ENCODE data around the gene BACE1. TPM values are rescaled to one million over a fixed set of nuclear protein-coding genes. Genes with fewer than 3 reads are reported as not detected.

BACE1 gene
- total RNA-seq, 1 experiment from 2014 or later: 10.2 TPM

GRCh38 chr11:117319214-117319840 is 3.3 kb upstream of the BACE1 start:
- H2AK5ac ChIP-seq (ENCODE audit: insufficient read length, low read length): no peak overlapping the region
- no peak overlapping the region for H3K27ac Mint-ChIP-seq
- H3K4me1 Mint-ChIP-seq: peaks cover 12 to 14% of the 10 kb centered on the region in 2 experiments
- H3K27me3 ChIP-seq (ENCODE audit: insufficient read depth, low read length): no peaks in the 10 kb centered on the region
- no peak overlapping the region for H3K4me2 ChIP-seq (ENCODE audit: insufficient read depth, insufficient read length, low read length)
- no peak overlapping the region for H3K18ac ChIP-seq (ENCODE audit: insufficient read length, low read depth, low read length)
- H2BK5ac ChIP-seq (ENCODE audit: insufficient read length, low read length): no peak overlapping the region
- H2AFZ ChIP-seq (ENCODE audit: low read length): no peak overlapping the region
- H3T11ph ChIP-seq (ENCODE audit: low read length): no peak overlapping the region
- TF ChIP-seq, protein P1, sequence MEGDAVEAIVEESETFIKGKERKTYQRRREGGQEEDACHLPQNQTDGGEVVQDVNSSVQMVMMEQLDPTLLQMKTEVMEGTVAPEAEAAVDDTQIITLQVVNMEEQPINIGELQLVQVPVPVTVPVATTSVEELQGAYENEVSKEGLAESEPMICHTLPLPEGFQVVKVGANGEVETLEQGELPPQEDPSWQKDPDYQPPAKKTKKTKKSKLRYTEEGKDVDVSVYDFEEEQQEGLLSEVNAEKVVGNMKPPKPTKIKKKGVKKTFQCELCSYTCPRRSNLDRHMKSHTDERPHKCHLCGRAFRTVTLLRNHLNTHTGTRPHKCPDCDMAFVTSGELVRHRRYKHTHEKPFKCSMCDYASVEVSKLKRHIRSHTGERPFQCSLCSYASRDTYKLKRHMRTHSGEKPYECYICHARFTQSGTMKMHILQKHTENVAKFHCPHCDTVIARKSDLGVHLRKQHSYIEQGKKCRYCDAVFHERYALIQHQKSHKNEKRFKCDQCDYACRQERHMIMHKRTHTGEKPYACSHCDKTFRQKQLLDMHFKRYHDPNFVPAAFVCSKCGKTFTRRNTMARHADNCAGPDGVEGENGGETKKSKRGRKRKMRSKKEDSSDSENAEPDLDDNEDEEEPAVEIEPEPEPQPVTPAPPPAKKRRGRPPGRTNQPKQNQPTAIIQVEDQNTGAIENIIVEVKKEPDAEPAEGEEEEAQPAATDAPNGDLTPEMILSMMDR (conservative IDR thresholded peaks at IDR 0.05): no peak
- H2BK15ac ChIP-seq (ENCODE audit: low read depth, low read length): no peak overlapping the region
- no peak for DNase-seq
- H3K23ac ChIP-seq (ENCODE audit: insufficient read length, low read depth, low read length): no peak overlapping the region
- no peak overlapping the region for H3K4ac ChIP-seq (ENCODE audit: low read depth, low read length)
- H3K23me2 ChIP-seq (ENCODE audit: insufficient read length, low read depth, low read length, poor library complexity, severe bottlenecking): peaks cover 10% of the 10 kb centered on the region
- no peak overlapping the region for H3K27ac ChIP-seq (ENCODE audit: insufficient read length, low read depth, low read length)
- no peaks in the 10 kb centered on the region for H3K9me3 Mint-ChIP-seq
- no peaks in the 10 kb centered on the region for H4K20me1 ChIP-seq (ENCODE audit: control insufficient read depth, insufficient read depth, insufficient read length)
- WGBS (ENCODE audit: extremely low coverage, insufficient read length, low lambda C conversion rate): no CpG with 5 or more reads among the region's 5 CpGs
- no peak overlapping the region for H4K8ac ChIP-seq (replicated peaks; ENCODE audit: insufficient read length, low read depth, low read length)
- H3K4me3 Mint-ChIP-seq: no peak overlapping the region
- H2BK20ac ChIP-seq (ENCODE audit: low read depth, low read length, poor library complexity, severe bottlenecking): no peak overlapping the region
- peaks cover 5% of the 10 kb centered on the region for H3K27me3 Mint-ChIP-seq (ENCODE audit: low read depth)
- H3K4me1 ChIP-seq (ENCODE audit: insufficient read depth, low read length): no peaks in the 10 kb centered on the region
- no peaks in the 10 kb centered on the region for H3K36me3 Mint-ChIP-seq (ENCODE audit: insufficient read depth in 1 of 3, low read depth in 3 of 3)
- H3K79me2 ChIP-seq (ENCODE audit: insufficient read depth, low read length): no peaks in the 10 kb centered on the region
- H4K5ac ChIP-seq (ENCODE audit: insufficient read length, low read depth, low read length): no peak overlapping the region
- no peak overlapping the region for H3K56ac ChIP-seq (ENCODE audit: insufficient read length, low read depth, low read length)
- no peak overlapping the region for H3K9ac ChIP-seq (ENCODE audit: extremely low read depth, insufficient read length, low read length)
- no peaks in the 10 kb centered on the region for H3K9me3 ChIP-seq (ENCODE audit: control insufficient read depth, low read depth, low read length)
- no peak overlapping the region for H2BK12ac ChIP-seq (ENCODE audit: insufficient read length, low read depth, low read length)
- no peak overlapping the region for H3K14ac ChIP-seq (ENCODE audit: insufficient read depth, low read length)
- no peak overlapping the region for H4K91ac ChIP-seq (ENCODE audit: insufficient read length, low read depth, low read length)
- H2BK120ac ChIP-seq (ENCODE audit: low read depth, low read length, poor library complexity, severe bottlenecking): no peak overlapping the region
- no peaks in the 10 kb centered on the region for H3K79me1 ChIP-seq (ENCODE audit: insufficient read depth, low read depth, low read length, poor library complexity, severe bottlenecking)
